ENCODE measurements around the gene GALNT9. TPM values are rescaled to one million over a fixed set of nuclear protein-coding genes. Genes with fewer than 3 reads are reported as not detected.
"Not testable (repeated sequence)": the region's sequence is repeated elsewhere in the genome, so short reads cannot be mapped to it uniquely, and the experiment has no call there.

The GALNT9 gene
- total RNA-seq, 1 experiment from 2014 or later, result 2.6 TPM

- ChIA-PET RAD21 (ENCODE audit: low non-redundant PET in 1 of 2, low total read pairs in 2 of 2, uncharacterized antibody in 2 of 2, unreplicated experiment in 2 of 2) (no interaction called here), POLR2A (no interaction called here), CTCF (no interaction called here)
- TF ChIP-seq RAD21 (IDR thresholded peaks at IDR 0.05; ENCODE audit: low read depth) (no peak), YY1 (IDR thresholded peaks at IDR 0.05; ENCODE audit: extremely low read depth, insufficient replicate concordance, low read depth, low read length) (no peak), ZNF274 (IDR thresholded peaks at IDR 0.05; ENCODE audit: low read depth, low read length) (no peak), EZH2phosphoT487 (IDR thresholded peaks at IDR 0.05; ENCODE audit: borderline replicate concordance) (no peak), TCF7L2 (IDR thresholded peaks at IDR 0.05; ENCODE audit: borderline replicate concordance, extremely low read depth, insufficient read depth, insufficient read length) (no peak)
- Histone ChIP-seq H3K36me3 (ENCODE audit: control insufficient read depth in 1 of 2, insufficient read depth in 2 of 2, low read length in 2 of 2) (no peaks in the 10 kb centered on the region), H3K4me3 (replicated peaks in 1 of 2; ENCODE audit: low read depth in 1 of 2, low read length in 2 of 2) (no peak overlapping the region), H3K4me2 (ENCODE audit: low read length) (no peak overlapping the region), H2AFZ (ENCODE audit: low read depth, low read length, poor library complexity, severe bottlenecking) (no peak overlapping the region), H3K9me2 (ENCODE audit: insufficient read depth) (no peaks in the 10 kb centered on the region), H3K9ac (ENCODE audit: low read length) (no peak overlapping the region), H3K4me1 (ENCODE audit: control insufficient read depth in 1 of 2, insufficient read depth in 2 of 2, low read length in 2 of 2) (no peaks in the 10 kb centered on the region), H3K27ac (ENCODE audit: low read depth, low read length) (no peak overlapping the region), H3K9me3 (ENCODE audit: control insufficient read depth in 1 of 2, insufficient read depth in 1 of 2, low read depth in 1 of 2, low read length in 2 of 2) (peaks cover 0 to 4% of the 10 kb centered on the region in 2 experiments; a peak in 1 of 4 replicates), H3K79me2 (ENCODE audit: insufficient read depth, low read length) (no peaks in the 10 kb centered on the region), H4K20me1 (ENCODE audit: insufficient read depth) (no peaks in the 10 kb centered on the region), H3K27me3 (ENCODE audit: insufficient read depth, low read length) (peaks cover 24% of the 10 kb centered on the region; the same call in 1 of the 2 replicates)
- DNase-seq (ENCODE audit: low read depth, low spot score) (no peak), ATAC-seq (no peak)
- intact Hi-C loops (cut with micrococcal nuclease), result no loop called here
- no TSS peak for BruUV-seq (replicated peaks)
Observed at GRCh38 chr12:132296063-132296462, 33.3 kb downstream of the GALNT9 start.

GRCh38 chr12:132295561-132295960 is 33.8 kb downstream of the GALNT9 start:
- BruUV-seq (replicated peaks); H2AFZ ChIP-seq (ENCODE audit: low read depth, low read length, poor library complexity, severe bottlenecking); H3K79me2 ChIP-seq (ENCODE audit: insufficient read depth, low read length); ATAC-seq; H3K36me3 ChIP-seq (ENCODE audit: control insufficient read depth in 1 of 2, insufficient read depth in 2 of 2, low read length in 2 of 2); H3K4me3 ChIP-seq (replicated peaks in 1 of 2; ENCODE audit: low read depth in 1 of 2, low read length in 2 of 2); RAD21 ChIA-PET (ENCODE audit: low non-redundant PET in 1 of 2, low total read pairs in 2 of 2, uncharacterized antibody in 2 of 2, unreplicated experiment in 2 of 2); CTCF ChIA-PET; H3K9ac ChIP-seq (ENCODE audit: low read length); H3K9me2 ChIP-seq (ENCODE audit: insufficient read depth); H3K4me2 ChIP-seq (ENCODE audit: low read length); intact Hi-C loops (cut with micrococcal nuclease); H3K9me3 ChIP-seq (ENCODE audit: control insufficient read depth in 1 of 2, insufficient read depth in 1 of 2, low read depth in 1 of 2, low read length in 2 of 2); DNase-seq (ENCODE audit: low read depth, low spot score); POLR2A ChIA-PET; H4K20me1 ChIP-seq (ENCODE audit: insufficient read depth); H3K27ac ChIP-seq (ENCODE audit: low read depth, low read length); H3K4me1 ChIP-seq (ENCODE audit: control insufficient read depth in 1 of 2, insufficient read depth in 2 of 2, low read length in 2 of 2): not testable (repeated sequence)
- H3K27me3 ChIP-seq (ENCODE audit: insufficient read depth, low read length), result peaks cover 24% of the 10 kb centered on the region; the same call in 1 of the 2 replicates

Measured in HCT116 (cell line).